GM23338 (cell line): ENCODE results near the gene TRAIP.

Experiments
- CREB1 ChIP-seq: fragments of 250-450 bp; sonication (Bioruptor Pico); IDR thresholded peaks from 2 replicates; pipeline ENCODE4 v1.5.0; 2020; ENCODE audit warnings: low read depth, mild to moderate bottlenecking, moderate library complexity
- EZH2 ChIP-seq: fragments of 200-600 bp; sonication (generic); IDR thresholded peaks from one replicate; pipeline ENCODE4 v1.8.0; 2017; ENCODE audit warnings: antibody characterized with exemption, mild to moderate bottlenecking, low read depth; ENCODE audit not compliant: unreplicated experiment
- JUNB ChIP-seq: IDR thresholded peaks from one replicate; pipeline ENCODE4 v1.6.1; 2016; ENCODE audit warnings: antibody characterized with exemption; ENCODE audit not compliant: unreplicated experiment
- POLR2AphosphoS5 ChIP-seq: IDR thresholded peaks from 2 replicates; pipeline ENCODE4 v1.6.1; 2016; ENCODE audit warnings: antibody characterized with exemption, low read depth
- ZNF331 ChIP-seq: fragments of 250-450 bp; sonication (Bioruptor Pico); IDR thresholded peaks from 2 replicates; pipeline ENCODE4 v1.5.0; 2020; ENCODE audit warnings: low read depth, mild to moderate bottlenecking, moderate library complexity
- TF ChIP-seq, protein P1 (sequence below), 2 experiments: fragments of 200-600 bp in 1 of 2; sonication (generic) in 1 of 2; conservative IDR thresholded peaks; 2 replicates each; pipeline versions ENCODE4 v1.5.1 to v1.6.1; 2016 to 2017; ENCODE audit warnings: antibody characterized with exemption in 2 of 2, low read depth in 2 of 2, mild to moderate bottlenecking in 2 of 2, moderate library complexity in 1 of 2
- TF ChIP-seq, protein P2 (sequence below): IDR thresholded peaks from one replicate; pipeline ENCODE4 v1.6.1; 2018; ENCODE audit warnings: antibody characterized with exemption; ENCODE audit not compliant: unreplicated experiment
- TF ChIP-seq, protein P3 (sequence below): IDR thresholded peaks from 2 replicates; pipeline ENCODE4 v1.6.1; 2016; ENCODE audit warnings: antibody characterized with exemption

DNA sequence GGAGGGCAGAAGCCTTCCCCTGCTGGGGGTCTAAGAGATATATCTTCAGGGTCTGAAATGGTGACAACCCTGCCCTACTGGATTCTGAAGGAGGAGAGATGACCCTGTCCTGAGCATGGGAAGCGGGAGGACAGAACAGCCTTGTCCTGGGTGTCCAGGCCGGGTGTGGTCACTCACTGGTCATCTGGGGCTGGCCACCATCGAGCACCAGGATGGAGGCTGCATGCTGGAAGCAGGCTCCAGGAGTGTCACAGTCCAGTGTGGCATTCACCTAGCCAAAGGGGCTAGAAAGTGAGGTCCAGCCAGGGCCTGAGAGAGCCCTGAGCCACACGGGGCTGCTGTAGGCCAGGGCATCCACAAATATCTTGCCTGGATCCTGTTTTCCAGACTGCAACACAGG lies 61.9 kb downstream of the TRAIP start:
- TF ChIP-seq, protein P1, sequence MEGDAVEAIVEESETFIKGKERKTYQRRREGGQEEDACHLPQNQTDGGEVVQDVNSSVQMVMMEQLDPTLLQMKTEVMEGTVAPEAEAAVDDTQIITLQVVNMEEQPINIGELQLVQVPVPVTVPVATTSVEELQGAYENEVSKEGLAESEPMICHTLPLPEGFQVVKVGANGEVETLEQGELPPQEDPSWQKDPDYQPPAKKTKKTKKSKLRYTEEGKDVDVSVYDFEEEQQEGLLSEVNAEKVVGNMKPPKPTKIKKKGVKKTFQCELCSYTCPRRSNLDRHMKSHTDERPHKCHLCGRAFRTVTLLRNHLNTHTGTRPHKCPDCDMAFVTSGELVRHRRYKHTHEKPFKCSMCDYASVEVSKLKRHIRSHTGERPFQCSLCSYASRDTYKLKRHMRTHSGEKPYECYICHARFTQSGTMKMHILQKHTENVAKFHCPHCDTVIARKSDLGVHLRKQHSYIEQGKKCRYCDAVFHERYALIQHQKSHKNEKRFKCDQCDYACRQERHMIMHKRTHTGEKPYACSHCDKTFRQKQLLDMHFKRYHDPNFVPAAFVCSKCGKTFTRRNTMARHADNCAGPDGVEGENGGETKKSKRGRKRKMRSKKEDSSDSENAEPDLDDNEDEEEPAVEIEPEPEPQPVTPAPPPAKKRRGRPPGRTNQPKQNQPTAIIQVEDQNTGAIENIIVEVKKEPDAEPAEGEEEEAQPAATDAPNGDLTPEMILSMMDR (conservative IDR thresholded peaks at IDR 0.05; ENCODE audit: low read depth in 2 of 2), result no peak
- TF ChIP-seq POLR2AphosphoS5, result no peak
- no peak for TF ChIP-seq CREB1 (CRISPR knock-in tag)
- TF ChIP-seq, protein P2, sequence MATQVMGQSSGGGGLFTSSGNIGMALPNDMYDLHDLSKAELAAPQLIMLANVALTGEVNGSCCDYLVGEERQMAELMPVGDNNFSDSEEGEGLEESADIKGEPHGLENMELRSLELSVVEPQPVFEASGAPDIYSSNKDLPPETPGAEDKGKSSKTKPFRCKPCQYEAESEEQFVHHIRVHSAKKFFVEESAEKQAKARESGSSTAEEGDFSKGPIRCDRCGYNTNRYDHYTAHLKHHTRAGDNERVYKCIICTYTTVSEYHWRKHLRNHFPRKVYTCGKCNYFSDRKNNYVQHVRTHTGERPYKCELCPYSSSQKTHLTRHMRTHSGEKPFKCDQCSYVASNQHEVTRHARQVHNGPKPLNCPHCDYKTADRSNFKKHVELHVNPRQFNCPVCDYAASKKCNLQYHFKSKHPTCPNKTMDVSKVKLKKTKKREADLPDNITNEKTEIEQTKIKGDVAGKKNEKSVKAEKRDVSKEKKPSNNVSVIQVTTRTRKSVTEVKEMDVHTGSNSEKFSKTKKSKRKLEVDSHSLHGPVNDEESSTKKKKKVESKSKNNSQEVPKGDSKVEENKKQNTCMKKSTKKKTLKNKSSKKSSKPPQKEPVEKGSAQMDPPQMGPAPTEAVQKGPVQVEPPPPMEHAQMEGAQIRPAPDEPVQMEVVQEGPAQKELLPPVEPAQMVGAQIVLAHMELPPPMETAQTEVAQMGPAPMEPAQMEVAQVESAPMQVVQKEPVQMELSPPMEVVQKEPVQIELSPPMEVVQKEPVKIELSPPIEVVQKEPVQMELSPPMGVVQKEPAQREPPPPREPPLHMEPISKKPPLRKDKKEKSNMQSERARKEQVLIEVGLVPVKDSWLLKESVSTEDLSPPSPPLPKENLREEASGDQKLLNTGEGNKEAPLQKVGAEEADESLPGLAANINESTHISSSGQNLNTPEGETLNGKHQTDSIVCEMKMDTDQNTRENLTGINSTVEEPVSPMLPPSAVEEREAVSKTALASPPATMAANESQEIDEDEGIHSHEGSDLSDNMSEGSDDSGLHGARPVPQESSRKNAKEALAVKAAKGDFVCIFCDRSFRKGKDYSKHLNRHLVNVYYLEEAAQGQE, result no peak
- TF ChIP-seq, protein P3, sequence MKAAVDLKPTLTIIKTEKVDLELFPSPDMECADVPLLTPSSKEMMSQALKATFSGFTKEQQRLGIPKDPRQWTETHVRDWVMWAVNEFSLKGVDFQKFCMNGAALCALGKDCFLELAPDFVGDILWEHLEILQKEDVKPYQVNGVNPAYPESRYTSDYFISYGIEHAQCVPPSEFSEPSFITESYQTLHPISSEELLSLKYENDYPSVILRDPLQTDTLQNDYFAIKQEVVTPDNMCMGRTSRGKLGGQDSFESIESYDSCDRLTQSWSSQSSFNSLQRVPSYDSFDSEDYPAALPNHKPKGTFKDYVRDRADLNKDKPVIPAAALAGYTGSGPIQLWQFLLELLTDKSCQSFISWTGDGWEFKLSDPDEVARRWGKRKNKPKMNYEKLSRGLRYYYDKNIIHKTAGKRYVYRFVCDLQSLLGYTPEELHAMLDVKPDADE, result no peak
- TF ChIP-seq EZH2, result no peak
- no peak for TF ChIP-seq ZNF331 (CRISPR knock-in tag)
- no peak for TF ChIP-seq JUNB
